Measurements from ENCODE around the gene CNTN6. TPM values are rescaled to one million over a fixed set of nuclear protein-coding genes. Genes with fewer than 3 reads are reported as not detected.

CNTN6 gene
- total RNA-seq, 1 donor from 2014 or later = not detected

DNA sequence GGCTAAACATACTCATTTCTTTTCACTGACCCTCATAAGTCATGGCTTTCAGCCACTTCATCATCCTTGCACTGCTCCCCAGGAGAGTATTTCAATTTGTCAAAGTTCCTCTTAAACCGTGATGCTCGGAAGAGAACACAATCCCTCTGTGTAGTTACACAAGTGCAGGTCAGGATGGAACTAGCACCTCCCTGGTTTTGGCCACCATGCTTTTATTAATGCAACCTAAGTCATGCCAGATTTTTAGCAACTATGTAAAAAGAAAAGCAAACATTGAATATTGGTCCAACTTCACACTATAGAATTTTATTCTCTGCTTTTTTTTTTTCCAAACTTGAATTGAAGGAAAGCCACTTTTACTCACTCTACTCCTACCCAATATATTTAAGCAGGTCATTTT is 45.2 kb downstream of the CNTN6 start:
- Histone ChIP-seq H3K36me3 (ENCODE audit: control insufficient read depth, insufficient read depth, low read length) (no peaks in the 10 kb centered on the region), H3K27me3 (ENCODE audit: control insufficient read depth, insufficient read depth, low read length) (no peaks in the 10 kb centered on the region), H3K4me3 (ENCODE audit: low read depth, low read length) (no peak overlapping the region)
- DNase-seq (ENCODE audit: low read depth) (no peak), FAIRE-seq (no peak)
- TF ChIP-seq, protein P1, sequence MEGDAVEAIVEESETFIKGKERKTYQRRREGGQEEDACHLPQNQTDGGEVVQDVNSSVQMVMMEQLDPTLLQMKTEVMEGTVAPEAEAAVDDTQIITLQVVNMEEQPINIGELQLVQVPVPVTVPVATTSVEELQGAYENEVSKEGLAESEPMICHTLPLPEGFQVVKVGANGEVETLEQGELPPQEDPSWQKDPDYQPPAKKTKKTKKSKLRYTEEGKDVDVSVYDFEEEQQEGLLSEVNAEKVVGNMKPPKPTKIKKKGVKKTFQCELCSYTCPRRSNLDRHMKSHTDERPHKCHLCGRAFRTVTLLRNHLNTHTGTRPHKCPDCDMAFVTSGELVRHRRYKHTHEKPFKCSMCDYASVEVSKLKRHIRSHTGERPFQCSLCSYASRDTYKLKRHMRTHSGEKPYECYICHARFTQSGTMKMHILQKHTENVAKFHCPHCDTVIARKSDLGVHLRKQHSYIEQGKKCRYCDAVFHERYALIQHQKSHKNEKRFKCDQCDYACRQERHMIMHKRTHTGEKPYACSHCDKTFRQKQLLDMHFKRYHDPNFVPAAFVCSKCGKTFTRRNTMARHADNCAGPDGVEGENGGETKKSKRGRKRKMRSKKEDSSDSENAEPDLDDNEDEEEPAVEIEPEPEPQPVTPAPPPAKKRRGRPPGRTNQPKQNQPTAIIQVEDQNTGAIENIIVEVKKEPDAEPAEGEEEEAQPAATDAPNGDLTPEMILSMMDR (IDR thresholded peaks at IDR 0.05; ENCODE audit: insufficient read depth, low read length, severe bottlenecking) = no peak

DNA sequence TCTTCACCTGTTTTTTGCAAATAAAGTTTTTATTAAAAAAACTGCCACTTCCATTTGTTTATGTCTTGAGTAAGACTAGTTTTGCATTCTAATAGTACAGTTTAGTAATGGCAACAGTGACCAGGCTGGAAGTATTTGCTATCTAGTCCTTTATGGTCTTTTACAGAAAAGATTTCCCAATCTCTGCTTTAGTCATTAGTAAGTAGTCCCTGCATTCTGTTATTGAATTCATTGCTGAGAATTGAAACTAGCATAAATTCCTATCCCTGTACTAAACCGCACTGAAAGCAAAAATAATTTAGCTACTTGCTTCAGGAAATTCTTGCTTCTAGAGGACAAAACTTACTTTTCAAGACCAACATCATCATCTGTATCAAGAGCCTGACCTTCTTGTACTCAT is 46.2 kb downstream of the CNTN6 start:
- Histone ChIP-seq H3K36me3 (ENCODE audit: control insufficient read depth, insufficient read depth, low read length) (no peaks in the 10 kb centered on the region), H3K4me3 (ENCODE audit: low read depth, low read length) (no peak overlapping the region), H3K27me3 (ENCODE audit: control insufficient read depth, insufficient read depth, low read length) (no peaks in the 10 kb centered on the region)
- FAIRE-seq = no peak
- no peak for DNase-seq (ENCODE audit: low read depth)
- TF ChIP-seq, protein P1 (IDR thresholded peaks at IDR 0.05; ENCODE audit: insufficient read depth, low read length, severe bottlenecking) = no peak

DNA sequence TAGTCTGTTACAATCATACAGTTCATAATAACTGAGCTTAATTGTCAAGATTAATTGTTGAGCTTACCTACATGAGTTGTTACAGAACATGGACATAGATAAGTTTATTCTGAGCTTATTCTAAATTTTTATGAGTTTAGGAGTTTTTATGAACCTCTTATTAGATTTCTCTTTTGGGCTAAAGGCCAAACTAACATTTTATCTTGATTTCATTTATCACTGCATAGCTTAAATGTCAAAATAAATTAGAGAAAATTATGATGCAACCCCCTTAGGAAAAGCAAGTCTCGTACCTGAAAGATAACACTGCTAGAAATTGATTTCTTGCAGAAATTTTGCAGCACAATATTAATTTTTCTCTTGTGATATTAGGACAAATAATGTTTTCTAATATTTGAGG is 54.5 kb downstream of the CNTN6 start:
- H3K36me3 ChIP-seq (ENCODE audit: control insufficient read depth, insufficient read depth, low read length) = no peaks in the 10 kb centered on the region
- TF ChIP-seq, protein P1 (IDR thresholded peaks at IDR 0.05; ENCODE audit: insufficient read depth, low read length, severe bottlenecking) = no peak
- DNase-seq (ENCODE audit: low read depth) = no peak
- no peaks in the 10 kb centered on the region for H3K27me3 ChIP-seq (ENCODE audit: control insufficient read depth, insufficient read depth, low read length)
- FAIRE-seq = no peak
- H3K4me3 ChIP-seq (ENCODE audit: low read depth, low read length) = no peak overlapping the region

DNA sequence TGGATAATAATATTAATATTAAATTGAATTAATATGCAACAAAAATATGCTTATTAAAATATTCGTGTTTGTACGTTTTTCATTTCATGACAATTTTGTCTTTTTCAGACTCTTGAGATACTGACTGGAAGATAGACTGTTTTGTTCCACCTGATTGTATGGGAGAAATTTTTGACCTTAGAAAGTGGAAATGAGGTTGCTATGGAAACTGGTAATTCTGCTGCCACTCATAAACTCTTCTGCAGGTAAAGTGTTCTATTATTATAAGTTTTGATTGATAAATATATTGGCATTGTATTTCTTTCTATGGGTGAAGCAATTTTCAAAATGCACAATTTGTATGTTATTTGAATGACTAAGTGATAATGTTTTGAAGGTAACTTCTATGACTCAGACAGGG is 55.0 kb downstream of the CNTN6 start:
- H3K4me3 ChIP-seq (ENCODE audit: low read depth, low read length) = no peak overlapping the region
- DNase-seq (ENCODE audit: low read depth) = no peak
- no peak for FAIRE-seq
- no peaks in the 10 kb centered on the region for H3K36me3 ChIP-seq (ENCODE audit: control insufficient read depth, insufficient read depth, low read length)
- H3K27me3 ChIP-seq (ENCODE audit: control insufficient read depth, insufficient read depth, low read length) = no peaks in the 10 kb centered on the region
- TF ChIP-seq, protein P1 (IDR thresholded peaks at IDR 0.05; ENCODE audit: insufficient read depth, low read length, severe bottlenecking) = no peak

DNA sequence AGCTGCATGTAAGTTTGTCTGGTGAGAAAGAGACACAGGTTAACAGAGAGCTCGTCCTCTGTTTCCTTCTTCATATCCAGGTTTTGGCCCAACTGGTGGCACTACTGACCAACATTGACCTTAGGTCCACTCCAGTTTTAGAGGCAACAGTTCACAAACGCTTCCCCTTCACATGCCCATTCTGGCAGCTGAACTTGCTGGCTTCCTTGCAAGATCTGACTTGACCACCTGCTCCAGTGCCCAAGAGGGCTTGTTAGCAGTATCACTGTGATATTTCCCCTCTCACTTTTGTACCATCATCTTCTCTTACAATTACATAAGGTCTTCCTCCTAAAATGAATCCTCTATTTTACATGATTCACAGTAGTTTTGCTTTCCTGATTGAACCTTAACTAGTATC is 71.3 kb downstream of the CNTN6 start:
- DNase-seq (ENCODE audit: low read depth) = no peak
- Histone ChIP-seq H3K4me3 (ENCODE audit: low read depth, low read length) (no peak overlapping the region), H3K27me3 (ENCODE audit: control insufficient read depth, insufficient read depth, low read length) (no peaks in the 10 kb centered on the region), H3K36me3 (ENCODE audit: control insufficient read depth, insufficient read depth, low read length) (no peaks in the 10 kb centered on the region)
- TF ChIP-seq, protein P1 (IDR thresholded peaks at IDR 0.05; ENCODE audit: insufficient read depth, low read length, severe bottlenecking) = no peak
- peak; percentile 18 for FAIRE-seq

DNA sequence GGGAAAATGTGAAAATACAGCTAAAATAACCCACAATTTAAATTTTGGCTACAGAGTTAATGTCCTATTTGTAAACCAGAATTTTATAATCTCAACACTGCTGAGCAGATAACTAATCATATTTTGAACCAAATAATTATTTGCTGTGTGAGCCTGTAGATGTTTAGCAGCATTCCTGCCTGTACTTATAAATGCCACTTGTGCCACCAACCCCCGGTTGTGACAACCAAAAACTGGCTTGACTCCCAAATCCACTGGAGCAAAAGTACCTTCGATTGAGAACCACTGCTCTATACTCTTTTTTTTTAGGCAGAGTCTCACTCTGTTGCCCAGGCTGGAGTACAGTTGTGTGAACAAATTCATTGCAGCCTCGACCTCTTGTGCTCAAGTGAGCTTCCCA is 78.5 kb downstream of the CNTN6 start:
- DNase-seq (ENCODE audit: low read depth) (no peak), FAIRE-seq (no peak)
- no peaks in the 10 kb centered on the region for H3K27me3 ChIP-seq (ENCODE audit: control insufficient read depth, insufficient read depth, low read length)
- TF ChIP-seq, protein P1 (IDR thresholded peaks at IDR 0.05; ENCODE audit: insufficient read depth, low read length, severe bottlenecking) = no peak
- no peaks in the 10 kb centered on the region for H3K36me3 ChIP-seq (ENCODE audit: control insufficient read depth, insufficient read depth, low read length)
- H3K4me3 ChIP-seq (ENCODE audit: low read depth, low read length) = no peak overlapping the region
